NCI-H82 treated with DMSO at 0.1 percent for 48 hours (cell line): ENCODE results near the gene ZFHX2.

Source experiments
- DNase-seq: peaks from one replicate; lab custom pipeline; 2025; ENCODE audit not compliant: unreplicated experiment; lab: John Stamatoyannopoulos, UW

Gene ZFHX2

DNA sequence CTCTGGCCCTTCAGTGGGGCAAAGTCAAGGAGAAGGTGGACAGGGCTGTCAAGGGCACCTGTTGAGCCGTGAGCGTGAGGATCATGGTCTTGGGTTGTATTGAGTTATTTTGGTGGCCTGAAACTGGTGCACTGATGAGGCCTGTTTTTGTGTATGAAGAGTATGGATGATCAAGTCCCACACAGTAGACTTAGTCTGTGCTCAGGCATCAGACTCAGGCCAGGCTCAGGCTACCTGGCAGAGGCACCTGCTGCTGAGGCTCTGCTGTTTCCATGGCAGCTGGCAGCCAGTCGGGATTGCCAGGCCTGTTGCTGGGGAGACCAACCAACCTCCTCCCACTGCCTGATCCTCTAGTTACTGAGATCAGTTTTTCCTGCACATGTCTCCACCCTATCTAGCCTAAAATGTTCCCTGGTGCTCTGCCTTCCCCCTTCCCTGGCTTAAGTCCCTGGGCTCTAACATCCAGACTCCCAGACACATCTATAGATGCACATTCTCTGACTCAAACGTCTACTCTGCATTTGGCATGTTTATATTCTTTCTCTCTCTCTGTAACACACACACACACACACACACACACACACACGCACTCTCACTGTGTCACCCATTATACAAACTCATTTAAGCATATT is 21.9 kb upstream of the ZFHX2 start:
- no peak for DNase-seq

- DNase-seq = no peak
Measured at GRCh38 chr14:23572836-23573235, 21.3 kb upstream of the ZFHX2 start.

DNA sequence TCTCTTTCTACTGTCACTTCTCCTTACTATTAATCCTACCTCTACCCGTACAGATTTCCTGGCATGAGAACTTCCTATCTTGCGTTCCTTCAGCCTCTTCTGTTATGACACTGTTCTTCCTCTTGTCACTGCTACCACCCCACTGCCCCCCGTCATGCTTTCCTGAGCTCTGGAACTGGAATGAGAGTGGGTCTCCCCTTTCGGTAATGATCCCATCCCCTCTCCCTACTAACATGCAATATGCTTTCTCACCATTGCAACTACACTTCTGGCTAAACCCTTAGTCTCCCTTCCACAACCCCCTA is 20.9 kb upstream of the ZFHX2 start:
- no peak for DNase-seq

DNA sequence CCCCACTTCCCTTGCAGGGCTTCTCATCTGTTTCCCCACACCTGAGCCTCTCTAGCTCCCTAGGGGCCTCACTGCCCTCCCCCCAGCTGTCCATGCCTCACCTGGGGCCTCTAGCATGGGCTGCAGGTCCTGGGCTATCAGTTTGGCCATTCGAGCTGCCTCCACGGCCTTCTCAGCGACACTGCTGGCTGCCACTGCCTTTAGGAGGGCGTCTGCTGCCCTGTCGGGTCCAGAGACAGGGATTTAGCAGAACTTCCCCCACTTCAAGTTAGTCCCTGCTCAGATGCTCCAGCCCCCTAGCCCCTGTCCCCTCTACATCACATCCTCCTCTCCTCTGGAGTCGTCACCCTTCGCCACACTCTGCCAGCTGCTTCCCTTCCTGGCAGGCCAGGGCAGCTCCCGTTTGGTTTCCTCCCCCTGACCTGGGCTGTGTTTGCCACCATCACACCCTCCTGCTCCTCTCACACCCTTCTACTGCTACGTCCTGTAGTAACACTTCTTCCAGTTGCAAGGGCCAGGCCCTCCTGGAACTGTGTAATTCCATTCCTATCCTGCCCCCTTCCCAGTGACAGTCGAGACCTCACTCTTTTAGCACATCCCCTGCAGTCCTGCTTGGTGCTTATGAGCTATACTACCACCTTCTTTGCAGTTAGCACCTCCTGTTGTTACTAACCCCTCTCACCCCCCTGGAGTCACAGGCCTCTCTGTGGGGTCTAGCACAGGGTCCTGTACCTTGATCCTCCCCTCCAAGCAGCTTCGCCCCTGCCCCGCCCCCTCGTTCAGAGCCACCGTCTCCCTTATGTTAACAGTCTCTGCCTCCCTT is 20.3 kb upstream of the ZFHX2 start:
- no peak for DNase-seq

DNA sequence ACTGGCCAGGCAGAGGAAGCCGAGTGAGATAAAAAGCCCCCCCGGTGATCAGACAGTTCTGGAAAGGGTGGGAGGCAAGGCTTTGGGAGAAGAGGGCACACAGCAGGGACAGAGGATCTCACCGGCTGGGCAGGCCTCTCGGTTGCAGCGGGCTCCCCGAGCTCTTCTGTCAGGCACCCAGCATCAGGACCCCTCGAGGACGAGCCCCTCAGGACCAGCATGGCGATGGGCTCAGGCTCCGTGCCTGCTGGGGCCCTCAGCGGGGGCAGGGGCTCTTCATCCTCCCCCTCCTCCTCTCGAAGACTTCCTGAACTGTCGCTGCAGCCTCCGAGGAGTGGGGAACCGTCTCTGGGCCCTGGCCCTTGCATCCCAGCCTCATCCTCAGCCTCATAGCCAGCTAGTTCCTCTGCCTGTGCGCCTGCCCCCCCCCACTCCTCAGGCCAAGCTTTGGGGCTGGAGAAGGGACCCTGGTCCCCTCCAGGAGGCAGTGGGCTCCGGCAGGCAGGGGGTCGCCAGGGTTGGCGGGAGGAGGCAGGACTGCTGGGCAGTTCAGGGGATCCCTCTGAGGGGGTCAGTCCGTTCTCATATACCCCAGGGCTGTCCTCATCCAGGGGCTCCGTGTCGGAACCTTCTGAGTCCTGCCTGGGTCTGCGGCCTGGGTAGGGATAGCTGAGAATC is 19.4 kb upstream of the ZFHX2 start:
- no peak for DNase-seq

- DNase-seq = no peak
Measured at GRCh38 chr14:23569443-23570151, 18.0 kb upstream of the ZFHX2 start.

DNA sequence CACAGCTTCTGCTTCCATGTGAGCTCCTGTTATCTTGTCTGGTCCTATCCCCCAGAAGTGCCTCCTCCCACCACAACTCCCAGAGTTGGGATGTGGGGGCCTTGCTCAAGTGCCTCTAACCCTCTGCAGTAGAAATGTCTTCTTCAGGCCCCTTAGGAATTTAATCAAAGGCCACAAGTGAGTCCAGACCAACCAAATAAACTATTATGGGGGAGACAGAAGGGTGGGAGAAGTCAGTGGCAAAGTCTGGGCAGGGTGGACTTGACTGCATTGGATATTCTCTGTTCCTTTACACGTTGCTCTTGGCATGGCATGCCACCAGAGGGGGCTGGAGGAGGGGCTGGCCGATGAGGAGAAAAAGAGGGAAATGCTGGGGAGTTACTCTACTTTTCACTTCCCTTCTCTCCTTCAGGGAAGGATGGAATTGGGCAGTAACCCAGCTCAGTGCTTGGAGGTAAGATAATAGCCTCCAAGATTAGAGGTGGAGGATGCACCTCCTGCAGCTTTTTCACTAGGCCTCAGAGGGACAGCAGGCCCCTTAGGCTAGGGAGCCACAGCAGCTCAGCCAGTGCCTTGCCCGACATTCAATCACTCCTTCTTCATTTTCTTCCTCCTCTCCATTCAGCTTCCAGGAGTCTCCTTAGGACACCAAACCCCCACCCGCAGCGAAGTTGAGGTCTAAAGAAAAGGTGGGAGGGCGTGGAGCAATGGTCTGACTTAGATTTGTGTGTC is 17.2 kb upstream of the ZFHX2 start:
- DNase-seq = no peak

- DNase-seq = peak; percentile 57
Measured at GRCh38 chr14:23568021-23568599, 16.5 kb upstream of the ZFHX2 start.

DNA sequence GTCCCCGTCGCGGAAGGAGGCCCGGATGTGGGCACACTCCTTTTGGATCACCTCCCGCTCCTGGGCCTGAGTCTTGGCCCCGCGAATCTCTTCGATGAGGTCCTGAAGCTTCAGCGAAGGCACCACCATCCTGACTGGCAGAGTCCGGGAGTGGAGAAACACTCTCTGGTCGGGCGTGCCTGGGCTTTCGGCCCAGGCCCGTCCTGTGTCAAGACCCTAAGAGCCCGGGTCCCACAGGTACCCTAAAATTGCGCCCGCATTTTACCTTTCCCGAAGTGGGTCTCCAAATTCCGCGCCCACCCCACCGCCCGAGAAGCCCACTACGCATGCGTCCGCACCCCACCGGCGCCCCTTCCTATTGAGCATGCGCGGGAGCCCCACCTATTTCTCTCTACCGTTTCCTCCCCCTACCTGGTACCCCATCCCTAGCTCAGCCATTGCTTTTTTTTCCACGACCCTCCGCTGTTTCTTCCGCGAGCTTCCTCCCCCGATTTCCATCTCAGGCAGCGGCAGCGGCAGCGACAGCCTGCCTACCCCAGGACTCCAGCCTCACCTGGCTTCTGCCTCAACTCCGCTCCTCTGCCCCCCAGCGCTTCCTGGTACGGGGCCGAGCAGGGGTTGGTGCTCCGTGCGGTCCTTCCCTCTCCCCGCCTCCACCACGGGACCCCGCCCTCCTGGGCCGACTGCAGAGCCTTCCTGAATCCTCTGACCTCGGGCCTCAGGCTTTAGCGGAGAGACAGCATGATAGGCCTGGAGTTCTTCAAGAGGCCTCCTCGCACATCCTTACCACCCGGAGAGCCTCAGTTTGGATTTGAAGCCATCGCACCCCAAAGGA is 15.8 kb upstream of the ZFHX2 start, which contains the start of gene AP1G2:
AP1G2 (minus strand) TSS at position 606 of the 835 bp plus-strand sequence; CDS start at position 129, 477 bp downstream.
- DNase-seq = peak; percentile 66

GRCh38 chr14:23566778-23567185 is 15.2 kb upstream of the ZFHX2 start:
- DNase-seq = no peak

DNA sequence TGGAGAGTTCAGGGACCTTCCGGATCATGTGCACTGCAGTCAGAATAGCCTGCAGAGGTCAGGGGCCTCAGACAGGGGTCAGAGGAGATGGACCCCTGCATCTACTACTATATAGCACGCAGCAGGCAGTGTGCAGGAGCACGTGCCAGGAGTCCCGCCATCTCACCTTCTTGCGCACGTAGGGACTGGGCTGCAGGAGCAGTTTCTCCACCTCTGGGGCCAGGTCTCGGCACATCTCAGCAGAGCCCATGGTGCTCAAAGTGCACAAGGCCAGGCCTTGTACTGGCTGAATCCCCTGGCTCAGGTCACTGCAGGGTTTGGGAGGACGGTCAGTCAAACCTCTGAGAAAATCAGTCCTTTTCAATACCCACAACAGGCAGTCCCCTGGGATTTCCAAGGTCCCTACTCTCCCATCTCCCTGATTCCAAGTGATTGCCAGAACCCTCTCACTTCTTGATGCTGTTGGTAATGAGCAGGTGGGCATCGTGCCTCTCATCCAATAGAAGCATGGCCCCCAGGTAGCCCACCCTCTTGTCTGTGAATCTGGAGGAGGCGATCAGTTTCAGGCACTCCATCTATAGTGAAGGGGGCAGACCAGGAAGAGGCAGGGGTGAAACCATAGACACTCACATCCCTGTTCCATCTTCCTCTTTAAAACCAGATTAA is 14.7 kb upstream of the ZFHX2 start:
- no peak for DNase-seq

DNA sequence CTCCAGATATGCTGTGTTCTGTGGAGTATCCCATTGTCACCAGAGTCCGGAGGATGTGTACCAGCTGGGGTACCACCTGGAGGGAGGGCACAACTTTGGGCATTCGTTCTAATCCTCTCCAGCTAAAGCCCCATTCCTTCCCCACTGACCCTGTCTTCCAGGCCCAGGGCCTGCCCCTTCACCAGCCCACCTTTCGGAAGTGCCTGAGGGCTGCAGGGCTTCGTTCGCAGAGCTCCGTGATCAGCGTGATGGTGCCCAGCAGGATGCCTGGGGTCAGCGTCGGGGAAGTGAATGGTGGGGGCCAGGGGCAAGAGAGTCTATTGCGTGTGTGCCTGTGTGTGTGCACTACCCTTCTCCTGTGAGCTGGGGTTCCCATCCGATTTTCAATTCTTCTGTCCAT is 14.1 kb upstream of the ZFHX2 start:
- no peak for DNase-seq

- DNase-seq = no peak
Measured at GRCh38 chr14:23564876-23565275, 13.3 kb upstream of the ZFHX2 start.

- no peak for DNase-seq
Measured at GRCh38 chr14:23564181-23564812, 12.7 kb upstream of the ZFHX2 start.

GRCh38 chr14:23563473-23564180 is 12.1 kb upstream of the ZFHX2 start:
- DNase-seq = no peak

- no peak for DNase-seq
Measured at GRCh38 chr14:23562822-23563472, 11.4 kb upstream of the ZFHX2 start.
